WTC11 (cell line): Measurements from ENCODE around the gene EDN2. TPM values are rescaled to one million over a fixed set of nuclear protein-coding genes. Genes with fewer than 3 reads are reported as not detected.

Experiments
- ATAC-seq: fragments of 200-7000 bp; cut with Tn5 transposase; 2 replicates; pipeline ENCODE4 v1.10.0; 2021; ENCODE audit warnings: mild to moderate bottlenecking, moderate library complexity
- CTCF ChIA-PET: fragments of 300-600 bp; sonication (Branson Sonifier 250); formaldehyde crosslinking; loops from one replicate; lab custom pipeline; 2021; ENCODE audit warnings: antibody characterized with exemption; lab: Charles Lee
- POLR2A ChIA-PET: fragments of 350-600 bp; sonication (Branson Sonifier 250); formaldehyde crosslinking; loops from one replicate; lab custom pipeline; 2021; ENCODE audit warnings: antibody characterized with exemption; lab: Charles Lee
- DNase-seq: peaks from one replicate; pipeline ENCODE4 v3.0.0; 2021; ENCODE audit warnings: low spot score
- H3K27ac Mint-ChIP-seq: 2 replicates; pipeline ENCODE4 v1.8.0; 2021; ENCODE audit warnings: mixed read lengths
- H3K27me3 Mint-ChIP-seq: 2 replicates; pipeline ENCODE4 v1.8.0; 2021; ENCODE audit warnings: low read depth, mild to moderate bottlenecking, moderate library complexity, mixed read lengths
- H3K36me3 Mint-ChIP-seq: 2 replicates; pipeline ENCODE4 v1.8.0; 2021; ENCODE audit warnings: mixed read lengths
- H3K4me1 Mint-ChIP-seq: 2 replicates; pipeline ENCODE4 v1.8.0; 2022; ENCODE audit warnings: mixed read lengths
- H3K4me3 Mint-ChIP-seq: 2 replicates; pipeline ENCODE4 v1.8.0; 2021; ENCODE audit warnings: mild to moderate bottlenecking, moderate library complexity, mixed read lengths
- H3K9me3 Mint-ChIP-seq: 2 replicates; pipeline ENCODE4 v1.8.0; 2021; ENCODE audit warnings: mixed read lengths
- ARID4B ChIP-seq: sonication (generic); formaldehyde crosslinking; IDR thresholded peaks from 2 replicates; pipeline ENCODE4 v1.8.0; 2023; ENCODE audit warnings: missing genetic modification reagents, mild to moderate bottlenecking, borderline replicate concordance
- ATF2 ChIP-seq: sonication (generic); formaldehyde crosslinking; IDR thresholded peaks from 2 replicates; pipeline ENCODE4 v1.8.1; 2022; ENCODE audit warnings: low read depth, missing genetic modification reagents, borderline replicate concordance
- CBFB ChIP-seq: sonication (generic); formaldehyde crosslinking; IDR thresholded peaks from 2 replicates; pipeline ENCODE4 v1.8.1; 2022; ENCODE audit warnings: mild to moderate bottlenecking, low read depth, missing genetic modification reagents
- CREB1 ChIP-seq: sonication (generic); formaldehyde crosslinking; IDR thresholded peaks from 2 replicates; pipeline ENCODE4 v1.8.0; 2023; ENCODE audit warnings: mild to moderate bottlenecking, missing genetic modification reagents
- CREM ChIP-seq: sonication (generic); formaldehyde crosslinking; IDR thresholded peaks from 2 replicates; pipeline ENCODE4 v1.8.1; 2022; ENCODE audit warnings: mild to moderate bottlenecking, missing genetic modification reagents, moderate library complexity
- E2F1 ChIP-seq: sonication (generic); formaldehyde crosslinking; IDR thresholded peaks from 2 replicates; pipeline ENCODE4 v1.8.0; 2022; ENCODE audit warnings: mild to moderate bottlenecking, missing genetic modification reagents
- E2F5 ChIP-seq: sonication (generic); formaldehyde crosslinking; IDR thresholded peaks from 2 replicates; pipeline ENCODE4 v1.8.1; 2022; ENCODE audit warnings: mild to moderate bottlenecking, moderate library complexity, missing genetic modification reagents
- ELF4 ChIP-seq: sonication (generic); formaldehyde crosslinking; IDR thresholded peaks from 2 replicates; pipeline ENCODE4 v1.8.1; 2022; ENCODE audit warnings: low read depth, mild to moderate bottlenecking, moderate library complexity, missing genetic modification reagents
- KAT7 ChIP-seq: sonication (generic); formaldehyde crosslinking; IDR thresholded peaks from 2 replicates; pipeline ENCODE4 v1.8.1; 2023; ENCODE audit warnings: missing genetic modification reagents, mild to moderate bottlenecking, borderline replicate concordance
- MYBL2 ChIP-seq: sonication (generic); formaldehyde crosslinking; IDR thresholded peaks from 2 replicates; pipeline ENCODE4 v1.8.1; 2023; ENCODE audit warnings: mild to moderate bottlenecking, moderate library complexity, missing genetic modification reagents
- NFATC4 ChIP-seq: fragments of 250-450 bp; sonication (Bioruptor Pico); IDR thresholded peaks from 2 replicates; pipeline ENCODE4 v1.9.0; 2021; ENCODE audit warnings: mild to moderate bottlenecking
- NR1H2 ChIP-seq: sonication (generic); formaldehyde crosslinking; IDR thresholded peaks from 2 replicates; pipeline ENCODE4 v1.9.0; 2021; ENCODE audit warnings: mild to moderate bottlenecking, moderate library complexity, missing genetic modification reagents
- SOX15 ChIP-seq: fragments of 250-450 bp; sonication (Bioruptor Pico); IDR thresholded peaks from 2 replicates; pipeline ENCODE4 v1.9.0; 2021; ENCODE audit warnings: mild to moderate bottlenecking
- TEAD4 ChIP-seq: sonication (generic); formaldehyde crosslinking; IDR thresholded peaks from 2 replicates; pipeline ENCODE4 v1.8.0; 2022; ENCODE audit warnings: mild to moderate bottlenecking, missing genetic modification reagents
- ZBTB21 ChIP-seq: sonication (generic); formaldehyde crosslinking; IDR thresholded peaks from 2 replicates; pipeline ENCODE4 v1.8.1; 2023; ENCODE audit warnings: mild to moderate bottlenecking, missing genetic modification reagents, borderline replicate concordance
- ZNF121 ChIP-seq: sonication (generic); formaldehyde crosslinking; IDR thresholded peaks from 2 replicates; pipeline ENCODE4 v1.8.0; 2023; ENCODE audit warnings: missing genetic modification reagents
- ZNF317 ChIP-seq: sonication (generic); formaldehyde crosslinking; IDR thresholded peaks from 2 replicates; pipeline ENCODE4 v1.8.1; 2023; ENCODE audit warnings: low read depth, mild to moderate bottlenecking, moderate library complexity, missing genetic modification reagents, borderline replicate concordance
- ZNF396 ChIP-seq: fragments of 250-450 bp; sonication (Bioruptor Pico); IDR thresholded peaks from 2 replicates; pipeline ENCODE4 v1.8.0; 2021; ENCODE audit warnings: mild to moderate bottlenecking, moderate library complexity, borderline replicate concordance
- ZNF423 ChIP-seq: fragments of 250-450 bp; sonication (Bioruptor Pico); IDR thresholded peaks from 2 replicates; pipeline ENCODE4 v2.1.2; 2022; ENCODE audit warnings: mild to moderate bottlenecking, moderate library complexity
- total RNA-seq: library from RNA; stranded (reverse); gene quantifications from 3 replicates; pipeline ENCODE4 v1.2.3, GENCODE V29; 2021
- TF ChIP-seq, protein P1 (sequence below): sonication (generic); formaldehyde crosslinking; IDR thresholded peaks from 2 replicates; pipeline ENCODE4 v1.8.1; 2023; ENCODE audit warnings: mild to moderate bottlenecking, missing genetic modification reagents
- TF ChIP-seq, protein P2 (sequence below): sonication (generic); formaldehyde crosslinking; IDR thresholded peaks from 2 replicates; pipeline ENCODE4 v1.8.1; 2022; ENCODE audit warnings: low read depth, mild to moderate bottlenecking, moderate library complexity, missing genetic modification reagents, borderline replicate concordance

The EDN2 gene
- total RNA-seq, 1 experiment from 2014 or later: 0.33 TPM

GRCh38 chr1:41500781-41501518, 16.5 kb upstream of the EDN2 start:
- Mint-ChIP-seq H3K4me3 (no peak overlapping the region), H3K36me3 (no peaks in the 10 kb centered on the region), H3K4me1 (peaks cover 21% of the 10 kb centered on the region), H3K27me3 (peaks cover 4% of the 10 kb centered on the region; the same call in 1 of the 2 replicates), H3K27ac (no peak overlapping the region), H3K9me3 (no peaks in the 10 kb centered on the region)
- ChIA-PET POLR2A (no interaction called here), CTCF (interaction anchor here (1.3 to 2.1 kb wide), 3 partner anchors 9 to 15 kb away, joined by 5 to 11 read pairs (median 10); no protein-coding TSS in a partner anchor)
- DNase-seq (no peak), ATAC-seq (no peak)
- TF ChIP-seq CREM (CRISPR knock-in tag) (no peak), ZNF317 (CRISPR knock-in tag) (no peak), ZNF396 (CRISPR knock-in tag) (no peak), ARID4B (no peak)

DNA sequence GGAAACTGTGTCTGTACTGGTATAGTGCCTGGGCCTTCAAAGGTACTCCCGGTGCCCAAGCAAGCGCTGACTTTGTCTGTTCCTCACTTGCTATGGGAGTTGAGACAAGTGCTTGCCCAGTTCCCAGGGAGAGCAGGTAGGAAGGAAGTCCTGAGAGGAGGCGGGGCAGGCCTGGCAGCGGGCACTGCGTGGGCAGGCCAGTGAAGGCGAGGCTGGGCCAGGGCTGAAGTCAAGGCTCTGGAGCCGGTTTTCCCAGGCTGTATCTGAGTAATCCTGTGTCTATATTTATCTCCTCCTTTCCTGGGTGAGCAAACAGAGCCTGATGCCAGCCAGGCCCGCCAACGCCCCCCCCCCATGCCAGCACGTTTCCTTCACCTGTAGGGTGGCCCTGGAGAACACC, 15.9 kb upstream of the EDN2 start:
- POLR2A ChIA-PET: no interaction called here
- DNase-seq: no peak
- TF ChIP-seq TEAD4 (CRISPR knock-in tag): no peak
- H3K4me1 Mint-ChIP-seq: peaks cover 27% of the 10 kb centered on the region
- ATAC-seq: no peak
- peaks cover 8% of the 10 kb centered on the region for H3K27me3 Mint-ChIP-seq
- no peak overlapping the region for H3K4me3 Mint-ChIP-seq
- H3K27ac Mint-ChIP-seq: no peak overlapping the region
- no peaks in the 10 kb centered on the region for H3K36me3 Mint-ChIP-seq
- CTCF ChIA-PET: interaction anchor here (1.4 to 4.0 kb wide), 3 partner anchors 13 to 16 kb away, joined by 3 to 16 read pairs (median 11); partner anchors contain the start of gene EDN2
- no peaks in the 10 kb centered on the region for H3K9me3 Mint-ChIP-seq

DNA sequence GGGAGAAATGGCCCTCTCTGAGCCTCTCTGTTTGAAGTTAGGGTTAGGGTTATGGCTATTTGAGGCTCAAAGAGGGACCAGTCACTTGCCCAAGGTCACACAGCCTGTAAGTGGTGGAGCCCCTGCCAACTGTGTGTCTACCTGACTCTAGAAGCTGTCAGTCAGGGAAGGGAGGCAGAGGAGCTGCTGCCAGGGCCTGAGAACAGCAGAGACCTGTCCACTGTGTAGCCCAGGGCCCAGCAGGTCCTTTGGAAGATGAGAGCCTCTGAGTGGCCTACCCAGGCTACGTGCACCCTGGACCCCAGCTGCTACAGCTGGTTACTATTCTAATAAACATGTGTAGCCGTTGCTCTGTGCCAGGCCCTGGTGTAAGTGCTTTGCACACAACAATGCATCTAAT, 15.1 kb upstream of the EDN2 start:
- Mint-ChIP-seq H3K27ac (no peak overlapping the region), H3K27me3 (peaks cover 12% of the 10 kb centered on the region), H3K4me1 (peaks cover 33% of the 10 kb centered on the region), H3K36me3 (no peaks in the 10 kb centered on the region), H3K4me3 (no peak overlapping the region), H3K9me3 (no peaks in the 10 kb centered on the region)
- ATAC-seq (no peak), DNase-seq (no peak)
- CTCF ChIA-PET: interaction anchor here (1.4 to 4.0 kb wide), 3 partner anchors 13 to 16 kb away, joined by 3 to 16 read pairs (median 7); partner anchors contain the start of gene EDN2
- POLR2A ChIA-PET: no interaction called here
- TF ChIP-seq NFATC4 (CRISPR knock-in tag) (no peak), ZBTB21 (no peak), ZNF423 (CRISPR knock-in tag) (no peak), MYBL2 (no peak), SOX15 (CRISPR knock-in tag) (no peak), E2F5 (CRISPR knock-in tag) (no peak), ELF4 (CRISPR knock-in tag) (no peak), CBFB (no peak), E2F1 (no peak), ATF2 (CRISPR knock-in tag) (no peak), TEAD4 (CRISPR knock-in tag) (no peak), ZNF317 (CRISPR knock-in tag) (no peak), ZNF121 (CRISPR knock-in tag) (no peak), CREB1 (CRISPR knock-in tag) (no peak), NR1H2 (CRISPR knock-in tag) (no peak), KAT7 (CRISPR knock-in tag) (no peak)
- TF ChIP-seq, protein P1, sequence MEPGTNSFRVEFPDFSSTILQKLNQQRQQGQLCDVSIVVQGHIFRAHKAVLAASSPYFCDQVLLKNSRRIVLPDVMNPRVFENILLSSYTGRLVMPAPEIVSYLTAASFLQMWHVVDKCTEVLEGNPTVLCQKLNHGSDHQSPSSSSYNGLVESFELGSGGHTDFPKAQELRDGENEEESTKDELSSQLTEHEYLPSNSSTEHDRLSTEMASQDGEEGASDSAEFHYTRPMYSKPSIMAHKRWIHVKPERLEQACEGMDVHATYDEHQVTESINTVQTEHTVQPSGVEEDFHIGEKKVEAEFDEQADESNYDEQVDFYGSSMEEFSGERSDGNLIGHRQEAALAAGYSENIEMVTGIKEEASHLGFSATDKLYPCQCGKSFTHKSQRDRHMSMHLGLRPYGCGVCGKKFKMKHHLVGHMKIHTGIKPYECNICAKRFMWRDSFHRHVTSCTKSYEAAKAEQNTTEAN: no peak
- TF ChIP-seq, protein P2, sequence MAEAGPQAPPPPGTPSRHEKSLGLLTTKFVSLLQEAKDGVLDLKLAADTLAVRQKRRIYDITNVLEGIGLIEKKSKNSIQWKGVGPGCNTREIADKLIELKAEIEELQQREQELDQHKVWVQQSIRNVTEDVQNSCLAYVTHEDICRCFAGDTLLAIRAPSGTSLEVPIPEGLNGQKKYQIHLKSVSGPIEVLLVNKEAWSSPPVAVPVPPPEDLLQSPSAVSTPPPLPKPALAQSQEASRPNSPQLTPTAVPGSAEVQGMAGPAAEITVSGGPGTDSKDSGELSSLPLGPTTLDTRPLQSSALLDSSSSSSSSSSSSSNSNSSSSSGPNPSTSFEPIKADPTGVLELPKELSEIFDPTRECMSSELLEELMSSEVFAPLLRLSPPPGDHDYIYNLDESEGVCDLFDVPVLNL (CRISPR knock-in tag): no peak
